ENCODE data around the gene DDX23.
"Not testable (repeated sequence)": the region's sequence is repeated elsewhere in the genome, so short reads cannot be mapped to it uniquely, and the experiment has no call there.

The DDX23 gene

DNA sequence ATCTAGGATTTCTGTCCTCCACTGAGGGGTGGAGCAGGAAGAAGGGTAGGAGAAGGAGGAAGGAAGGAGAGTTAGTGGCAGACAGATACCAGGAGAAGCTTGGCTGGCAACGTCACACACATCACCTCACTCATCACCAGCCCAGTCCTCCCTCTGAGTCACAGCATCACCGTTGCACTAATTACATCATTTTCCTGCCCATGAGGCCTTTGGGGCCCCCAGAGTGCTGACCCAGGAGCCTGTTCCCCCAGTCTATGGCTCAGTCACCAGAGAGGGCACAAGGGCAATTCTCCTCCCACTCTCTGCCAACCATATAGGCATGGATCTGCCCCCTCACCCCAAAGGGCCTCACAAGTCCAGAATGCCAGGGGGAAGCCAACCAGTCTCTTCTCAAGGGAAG, 9.1 kb upstream of the DDX23 start:
- FAIRE-seq: no peak

GRCh38 chr12:48860236-48860635, 8.3 kb upstream of the DDX23 start:
- not testable (repeated sequence) for FAIRE-seq

GRCh38 chr12:48859607-48860006, 7.6 kb upstream of the DDX23 start:
- FAIRE-seq: no peak

- FAIRE-seq: no peak
These were observed 6.1 kb upstream of the DDX23 start for GRCh38 chr12:48858043-48858442.

DNA sequence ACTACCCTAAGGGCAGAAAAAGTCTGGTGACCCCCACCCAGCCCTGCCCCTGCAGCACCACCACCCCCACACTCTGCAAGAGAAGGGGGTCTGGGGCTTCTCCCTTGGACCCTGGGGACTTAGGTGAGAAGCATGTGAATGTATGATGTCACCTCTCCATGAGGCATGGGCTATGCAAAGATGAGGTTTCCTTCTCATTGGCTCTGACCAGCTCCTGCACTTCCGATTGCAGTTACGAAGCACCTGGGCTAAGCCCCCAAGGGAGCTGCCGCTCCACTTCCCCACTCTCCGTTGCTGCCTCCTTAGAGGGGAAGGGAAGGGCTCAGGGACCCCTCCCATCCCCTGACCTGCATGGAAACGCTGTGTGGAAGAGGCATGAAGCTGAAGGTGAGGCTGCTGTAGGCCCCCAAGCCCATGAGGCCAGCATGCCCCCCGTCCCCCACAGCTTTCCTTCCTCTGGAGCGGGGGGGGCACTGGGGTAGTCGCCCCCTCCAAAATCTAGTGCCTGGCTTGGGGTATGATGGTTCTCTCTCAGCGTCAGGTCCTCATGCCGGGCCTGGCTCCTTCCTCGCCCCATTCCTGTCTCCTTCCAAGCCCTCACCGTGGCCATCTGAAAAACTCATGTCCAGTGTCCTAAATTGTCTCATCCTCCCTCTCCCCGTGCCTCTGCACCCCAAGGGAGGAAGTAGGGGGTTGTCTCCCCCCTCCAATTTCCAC, 5.5 kb upstream of the DDX23 start:
- no peak for FAIRE-seq

- no peak for FAIRE-seq
These were observed 4.4 kb upstream of the DDX23 start for GRCh38 chr12:48856379-48856778.

DNA sequence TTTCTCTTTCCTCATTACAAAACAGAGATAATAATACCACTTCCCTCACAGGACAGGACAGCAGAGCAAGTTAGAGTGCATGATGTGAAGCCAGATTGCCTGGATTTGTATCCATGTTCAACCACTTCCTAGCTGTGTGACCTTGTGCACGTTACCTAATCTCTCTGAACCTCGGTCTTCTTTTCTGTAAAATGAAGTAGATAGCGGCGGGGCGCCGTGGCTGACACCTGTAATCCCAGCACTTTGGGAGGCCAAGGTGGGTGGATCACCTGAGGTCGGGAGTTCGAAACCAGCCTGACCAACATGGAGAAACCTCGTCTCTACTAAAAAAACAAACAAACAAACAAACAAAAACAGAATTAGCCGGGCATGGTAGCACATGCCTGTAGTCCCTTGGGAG, 3.0 kb upstream of the DDX23 start:
- FAIRE-seq: not testable (repeated sequence)

DNA sequence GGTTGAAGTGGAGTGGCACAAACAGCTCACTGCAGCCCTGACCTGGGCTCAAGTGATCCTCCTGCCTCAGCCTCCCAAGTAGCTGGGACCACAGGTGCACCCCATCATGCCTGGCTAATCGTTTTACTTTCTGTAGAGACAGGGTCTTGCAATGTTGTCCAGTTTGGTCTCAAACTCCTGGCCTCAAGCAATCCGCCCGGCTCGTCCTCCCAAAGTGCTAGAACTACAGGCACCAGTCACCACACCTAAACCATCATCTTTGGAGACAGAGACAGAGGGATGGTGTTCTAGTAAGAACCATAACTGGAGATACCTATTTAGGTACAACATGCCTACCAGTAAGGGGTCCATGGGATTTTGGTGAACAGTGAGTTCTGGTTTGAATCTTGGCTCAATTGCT, 2.5 kb upstream of the DDX23 start:
- no peak for FAIRE-seq

GRCh38 chr12:48852734-48853688, 1.0 kb upstream of the DDX23 start:
- peak; percentile 80 for FAIRE-seq

GRCh38 chr12:48842021-48842420, 9.9 kb downstream of the DDX23 start:
- not testable (repeated sequence) for FAIRE-seq

- no peak for FAIRE-seq
These were observed 13.9 kb downstream of the DDX23 start for GRCh38 chr12:48838048-48838447.

GRCh38 chr12:48832321-48833060, 19.5 kb downstream of the DDX23 start:
- no peak for FAIRE-seq

DNA sequence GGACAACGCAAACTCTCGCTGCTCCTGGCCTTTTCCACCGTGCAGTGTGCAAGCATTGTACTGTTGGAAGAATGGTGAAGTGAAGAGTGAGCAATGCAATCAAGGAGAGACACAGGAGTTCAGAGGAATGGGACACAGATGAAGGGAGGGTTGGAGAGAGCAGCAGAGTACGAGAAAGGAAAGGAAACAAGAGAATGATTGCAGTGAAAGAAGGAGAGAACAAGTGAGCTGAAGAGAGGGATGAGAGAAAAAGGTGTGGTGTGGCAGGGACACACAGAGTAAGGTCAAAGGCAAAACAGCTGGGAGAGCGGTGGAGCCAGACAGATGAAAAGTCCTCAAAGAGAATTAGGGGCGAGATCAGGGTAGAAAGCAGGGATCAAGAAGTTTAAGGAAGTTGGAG, 20.7 kb downstream of the DDX23 start:
- FAIRE-seq: no peak

GRCh38 chr12:48828841-48829575, 23.0 kb downstream of the DDX23 start:
- FAIRE-seq: no peak

GRCh38 chr12:48828293-48828692, 23.7 kb downstream of the DDX23 start:
- no peak for FAIRE-seq

DNA sequence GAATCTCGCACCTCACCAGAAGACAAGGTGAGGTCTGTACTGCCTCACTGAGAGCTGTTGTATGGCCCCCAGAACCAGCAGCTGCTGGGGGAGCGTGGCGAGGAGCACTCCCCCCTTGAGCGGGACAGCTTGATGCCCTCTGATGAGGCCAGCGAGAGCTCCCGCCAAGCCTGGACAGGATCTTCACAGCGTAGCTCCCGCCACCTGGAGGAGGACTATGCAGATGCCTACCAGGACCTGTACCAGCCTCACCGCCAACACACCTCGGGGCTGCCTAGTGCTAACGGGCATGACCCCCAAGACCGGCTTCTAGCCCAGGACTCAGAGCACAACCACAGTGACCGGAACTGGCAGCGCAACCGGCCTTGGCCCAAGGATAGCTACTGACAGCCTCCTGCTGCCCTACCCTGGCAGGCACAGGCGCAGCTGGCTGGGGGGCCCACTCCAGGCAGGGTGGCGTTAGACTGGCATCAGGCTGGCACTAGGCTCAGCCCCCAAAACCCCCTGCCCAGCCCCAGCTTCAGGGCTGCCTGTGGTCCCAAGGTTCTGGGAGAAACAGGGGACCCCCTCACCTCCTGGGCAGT, 24.4 kb downstream of the DDX23 start:
- FAIRE-seq: no peak

- no peak for FAIRE-seq
These were observed 24.9 kb downstream of the DDX23 start for GRCh38 chr12:48827026-48827425.

GRCh38 chr12:48826209-48826855, 25.6 kb downstream of the DDX23 start:
- no peak for FAIRE-seq

GRCh38 chr12:48824905-48825304, 27.1 kb downstream of the DDX23 start:
- FAIRE-seq: no peak

DNA sequence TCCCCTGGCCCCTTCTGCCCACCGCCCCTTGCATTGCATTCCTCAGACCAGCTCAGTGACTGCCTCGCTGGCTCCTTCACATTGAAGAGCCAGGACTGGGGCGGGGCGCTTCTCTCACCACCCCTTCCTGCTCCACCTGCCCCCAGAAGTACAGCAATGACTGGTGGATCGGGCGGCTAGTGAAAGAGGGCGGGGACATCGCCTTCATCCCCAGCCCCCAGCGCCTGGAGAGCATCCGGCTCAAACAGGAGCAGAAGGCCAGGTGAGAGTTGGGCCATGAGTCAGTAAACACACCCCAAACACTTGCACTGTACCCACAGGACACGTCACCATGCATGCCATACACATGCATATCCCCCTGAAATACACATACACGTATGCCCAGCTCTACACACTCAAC, 27.9 kb downstream of the DDX23 start:
- no peak for FAIRE-seq

DNA sequence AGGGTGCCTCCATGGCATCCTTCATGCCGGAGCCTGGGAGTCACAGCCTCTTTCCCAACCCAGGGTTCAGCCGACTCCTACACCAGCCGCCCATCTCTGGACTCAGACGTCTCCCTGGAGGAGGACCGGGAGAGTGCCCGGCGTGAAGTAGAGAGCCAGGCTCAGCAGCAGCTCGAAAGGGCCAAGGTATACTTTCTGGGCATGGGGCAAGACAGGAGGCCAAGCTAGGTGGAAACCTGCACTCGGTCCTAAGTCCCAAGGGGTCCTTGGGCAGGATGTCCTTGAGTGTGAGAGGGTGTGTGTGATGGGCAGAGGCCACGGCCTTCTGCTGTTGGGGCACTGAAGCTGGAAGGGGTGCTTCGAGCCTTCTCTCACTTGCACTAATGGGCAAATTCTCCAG, 28.7 kb downstream of the DDX23 start:
- no peak for FAIRE-seq

DNA sequence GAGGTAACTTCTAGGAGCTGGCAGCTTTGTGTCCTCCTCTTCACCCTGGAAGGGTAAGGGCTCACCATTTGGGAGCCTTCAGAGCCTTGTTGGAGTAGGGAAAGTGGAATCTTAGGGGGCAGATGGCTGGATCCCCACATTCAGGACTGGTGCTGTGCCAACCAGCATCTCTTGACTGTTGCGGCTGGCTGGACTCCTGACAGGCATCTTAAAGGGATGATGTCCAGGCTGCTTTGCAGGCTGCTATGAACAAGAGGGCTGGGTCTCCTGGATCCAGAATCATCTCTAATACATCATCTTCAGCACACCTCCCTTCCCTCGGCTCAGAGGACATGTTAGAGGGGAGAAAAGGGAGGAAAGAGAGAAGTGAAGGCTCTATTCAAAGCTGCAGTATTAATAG, 29.3 kb downstream of the DDX23 start:
- FAIRE-seq: no peak
